HG03280 (cell line): Measurements from ENCODE around the gene SPEM1.

ENCODE experiments used
- ATAC-seq: cut with Tn5 transposase; IDR thresholded peaks from one replicate; pipeline ENCODE4 v1.9.1; 2021; ENCODE audit warnings: mild to moderate bottlenecking, moderate library complexity; ENCODE audit not compliant: unreplicated experiment

SPEM1 gene

GRCh38 chr17:7439462-7440112 lies 19.5 kb downstream of the SPEM1 start, which contains the start of gene FGF11:
FGF11 (plus strand) TSS chr17:7439512; CDS start chr17:7439621, 109 bp downstream.
- ATAC-seq = no peak

- ATAC-seq = no peak
Measured at GRCh38 chr17:7440113-7440833, 20.1 kb downstream of the SPEM1 start.

- ATAC-seq = no peak
Measured at GRCh38 chr17:7440834-7441195, 20.7 kb downstream of the SPEM1 start.

- no peak for ATAC-seq
Measured at GRCh38 chr17:7441266-7441665, 21.1 kb downstream of the SPEM1 start.

- ATAC-seq = no peak
Measured at GRCh38 chr17:7442142-7442541, 22.0 kb downstream of the SPEM1 start.

- ATAC-seq = no peak
Measured at GRCh38 chr17:7443499-7444485, 23.7 kb downstream of the SPEM1 start.

- no peak for ATAC-seq
Measured at GRCh38 chr17:7444682-7445618, 24.8 kb downstream of the SPEM1 start, which contains the start of gene CHRNB1. CHRNB1 (plus strand) TSS chr17:7445061; CDS start chr17:7445128, 67 bp downstream.

- no peak for ATAC-seq
Measured at GRCh38 chr17:7445619-7445968, 25.5 kb downstream of the SPEM1 start.

GRCh38 chr17:7448461-7448860 lies 28.3 kb downstream of the SPEM1 start:
- no peak for ATAC-seq

GRCh38 chr17:7459961-7460545 lies 39.9 kb downstream of the SPEM1 start:
- no peak for ATAC-seq

- no peak for ATAC-seq
Measured at GRCh38 chr17:7460850-7461660, 40.9 kb downstream of the SPEM1 start.

GRCh38 chr17:7462474-7463371 lies 42.6 kb downstream of the SPEM1 start:
- no peak for ATAC-seq

- no peak for ATAC-seq
Measured at GRCh38 chr17:7463372-7463846, 43.3 kb downstream of the SPEM1 start.

GRCh38 chr17:7464081-7464480 lies 44.0 kb downstream of the SPEM1 start:
- no peak for ATAC-seq

GRCh38 chr17:7465597-7466275 lies 45.6 kb downstream of the SPEM1 start:
- ATAC-seq = no peak

GRCh38 chr17:7466318-7466638 lies 46.2 kb downstream of the SPEM1 start:
- ATAC-seq = no peak

- ATAC-seq = no peak
Measured at GRCh38 chr17:7466639-7467341, 46.7 kb downstream of the SPEM1 start.
